PFSK-1 (cell line): ENCODE measurements around the gene PSD.

Experiments
- SIN3A ChIP-seq: IDR thresholded peaks from 2 replicates; pipeline ENCODE4 v1.6.1; 2012; ENCODE audit warnings: mild to moderate bottlenecking, low read length, moderate library complexity, borderline replicate concordance; ENCODE audit not compliant: insufficient read depth
- TAF1 ChIP-seq: IDR thresholded peaks from 2 replicates; pipeline ENCODE4 v1.6.1; 2012; ENCODE audit warnings: low read length, control low read depth, borderline replicate concordance; ENCODE audit not compliant: insufficient read depth
- TF ChIP-seq, protein P1 (sequence below), 2 experiments: IDR thresholded peaks; 2 replicates each; pipeline versions ENCODE4 v1.6.1 to v1.8.0; 2011 to 2012; ENCODE audit warnings: low read depth in 2 of 2, low read length in 2 of 2, control low read depth in 1 of 2, inconsistent platforms in 1 of 2, mild to moderate bottlenecking in 1 of 2, moderate library complexity in 1 of 2; ENCODE audit not compliant: insufficient read depth in 1 of 2

DNA sequence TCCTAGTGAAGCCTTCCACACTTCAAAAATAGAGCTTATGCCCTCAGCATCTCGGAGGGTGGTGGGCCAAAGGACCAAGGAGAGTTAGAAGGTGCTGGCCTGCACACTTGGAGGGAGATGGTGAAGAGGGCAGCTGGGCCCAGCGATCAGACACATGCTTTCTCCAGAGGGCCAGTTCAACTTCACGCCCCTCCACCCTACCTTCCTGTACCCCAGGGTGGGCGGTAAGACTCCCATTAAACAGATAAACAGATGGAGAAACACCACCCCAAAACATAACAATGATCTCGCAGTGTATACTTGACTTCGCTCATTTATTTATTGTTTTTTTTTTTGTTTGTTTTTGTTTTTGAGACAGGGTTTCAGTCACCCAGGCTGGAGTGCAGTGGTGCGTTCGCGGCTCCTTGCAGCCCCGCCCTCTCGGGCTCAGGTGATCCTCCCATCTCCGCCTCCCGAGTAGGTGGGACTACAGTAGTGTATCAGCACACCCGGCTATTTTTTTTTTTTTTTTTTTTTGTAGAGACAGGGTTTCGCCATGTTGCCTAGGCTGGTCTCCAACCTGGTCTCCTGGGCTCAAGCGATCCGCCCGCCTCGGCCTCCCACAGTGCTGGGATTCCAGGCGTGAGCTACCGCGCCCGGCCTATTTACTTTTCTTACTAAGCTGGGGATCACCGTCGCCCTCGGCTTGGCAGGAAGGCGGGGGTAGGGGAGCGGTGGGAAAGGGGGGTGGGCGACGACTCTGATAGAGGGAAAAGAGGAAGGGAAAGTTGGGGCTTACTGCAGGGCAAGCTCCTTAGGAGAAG is 30.9 kb upstream of the PSD start:
- TF ChIP-seq, protein P1, sequence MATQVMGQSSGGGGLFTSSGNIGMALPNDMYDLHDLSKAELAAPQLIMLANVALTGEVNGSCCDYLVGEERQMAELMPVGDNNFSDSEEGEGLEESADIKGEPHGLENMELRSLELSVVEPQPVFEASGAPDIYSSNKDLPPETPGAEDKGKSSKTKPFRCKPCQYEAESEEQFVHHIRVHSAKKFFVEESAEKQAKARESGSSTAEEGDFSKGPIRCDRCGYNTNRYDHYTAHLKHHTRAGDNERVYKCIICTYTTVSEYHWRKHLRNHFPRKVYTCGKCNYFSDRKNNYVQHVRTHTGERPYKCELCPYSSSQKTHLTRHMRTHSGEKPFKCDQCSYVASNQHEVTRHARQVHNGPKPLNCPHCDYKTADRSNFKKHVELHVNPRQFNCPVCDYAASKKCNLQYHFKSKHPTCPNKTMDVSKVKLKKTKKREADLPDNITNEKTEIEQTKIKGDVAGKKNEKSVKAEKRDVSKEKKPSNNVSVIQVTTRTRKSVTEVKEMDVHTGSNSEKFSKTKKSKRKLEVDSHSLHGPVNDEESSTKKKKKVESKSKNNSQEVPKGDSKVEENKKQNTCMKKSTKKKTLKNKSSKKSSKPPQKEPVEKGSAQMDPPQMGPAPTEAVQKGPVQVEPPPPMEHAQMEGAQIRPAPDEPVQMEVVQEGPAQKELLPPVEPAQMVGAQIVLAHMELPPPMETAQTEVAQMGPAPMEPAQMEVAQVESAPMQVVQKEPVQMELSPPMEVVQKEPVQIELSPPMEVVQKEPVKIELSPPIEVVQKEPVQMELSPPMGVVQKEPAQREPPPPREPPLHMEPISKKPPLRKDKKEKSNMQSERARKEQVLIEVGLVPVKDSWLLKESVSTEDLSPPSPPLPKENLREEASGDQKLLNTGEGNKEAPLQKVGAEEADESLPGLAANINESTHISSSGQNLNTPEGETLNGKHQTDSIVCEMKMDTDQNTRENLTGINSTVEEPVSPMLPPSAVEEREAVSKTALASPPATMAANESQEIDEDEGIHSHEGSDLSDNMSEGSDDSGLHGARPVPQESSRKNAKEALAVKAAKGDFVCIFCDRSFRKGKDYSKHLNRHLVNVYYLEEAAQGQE (IDR thresholded peaks at IDR 0.05; ENCODE audit: insufficient read depth in 1 of 2, low read depth in 2 of 2, low read length in 2 of 2) = no peak
- no peak for TF ChIP-seq TAF1
- no peak for TF ChIP-seq SIN3A
